HepG2 (cell line): ENCODE measurements around the gene MAP3K7CL. TPM values are rescaled to one million over a fixed set of nuclear protein-coding genes. Genes with fewer than 3 reads are reported as not detected.
A peak's percentile ranks its signal among the peaks of the same experiment; 100 is the strongest.

Source experiments
- ATAC-seq: fragments of 200-7000 bp; cut with Tn5 transposase; 3 replicates; pipeline ENCODE4 v1.9.1; 2020; ENCODE audit warnings: mild to moderate bottlenecking, moderate library complexity
- BruUV-seq: library from RNA; stranded (reverse); fragments of 400-500 nt; replicated peaks from 2 replicates; lab custom pipeline; 2021; lab: Mats Ljungman, UMichigan
- CTCF ChIA-PET: fragments of 300-600 bp; formaldehyde crosslinking; extraction: SDS; loops from one replicate; lab custom pipeline; 2021; ENCODE audit warnings: low total read pairs, inconsistent platforms, low intra/inter-chr PET ratio; lab: Yijun Ruan, JAX
- POLR2A ChIA-PET: fragments of 350-600 bp; sonication (Branson Sonifier 250); formaldehyde crosslinking; loops from one replicate; lab custom pipeline; 2020; ENCODE audit warnings: antibody characterized with exemption, inconsistent platforms; lab: Yijun Ruan, JAX
- DNase-seq: peaks from one replicate; pipeline ENCODE4 v3.0.0-alpha.2; 2015; ENCODE audit warnings: low spot score
- FAIRE-seq: peaks from 3 replicates; lab custom pipeline; 2011; peaks lifted over from hg19 to GRCh38; lab: Jason Lieb, UNC
- H2AFZ ChIP-seq: one replicate; pipeline ENCODE4 v1.6.1; 2011; ENCODE audit warnings: low read length, inconsistent platforms
- H3K27ac ChIP-seq: fragments of 300-600 bp; 3 replicates; pipeline ENCODE4 v1.8.0; 2011; ENCODE audit warnings: mixed run types, mild to moderate bottlenecking, mixed read lengths, low read length, inconsistent platforms; ENCODE audit not compliant: insufficient read depth; ENCODE audit errors: extremely low read length
- H3K27me3 ChIP-seq, 2 experiments: fragments of 200-600 bp in 1 of 2; 2 replicates in 1 of 2; 3 replicates in 1 of 2; pipeline versions ENCODE4 v1.6.0 to v1.8.0; 2011; ENCODE audit warnings: low read length in 2 of 2, mild to moderate bottlenecking in 2 of 2, moderate library complexity in 2 of 2, inconsistent platforms in 1 of 2; ENCODE audit not compliant: insufficient read depth in 2 of 2, control insufficient read depth in 1 of 2
- H3K36me3 ChIP-seq, 2 experiments: fragments of 200-600 bp in 1 of 2; replicated peaks in 1 of 2; 2 replicates in 1 of 2; 3 replicates in 1 of 2; pipeline versions ENCODE4 v1.5.1 to v1.8.0; 2011; ENCODE audit warnings: low read length in 2 of 2, inconsistent platforms in 1 of 2; ENCODE audit not compliant: insufficient read depth in 2 of 2, control insufficient read depth in 1 of 2
- H3K4me1 ChIP-seq: 2 replicates; pipeline ENCODE4 v1.5.1; 2012; ENCODE audit warnings: low read length, inconsistent platforms; ENCODE audit not compliant: insufficient read depth
- H3K4me2 ChIP-seq: 2 replicates; pipeline ENCODE4 v1.6.0; 2011; ENCODE audit warnings: low read depth, low read length, inconsistent platforms
- H3K4me3 ChIP-seq, 3 experiments: fragments of 200-600 bp in 1 of 3; sonication (generic), shearing (Covaris generic) in 1 of 3; replicated peaks in 1 of 3; 2 replicates each; pipeline ENCODE4 v1.5.1; 2011 to 2016; ENCODE audit warnings: low read length in 3 of 3, inconsistent platforms in 2 of 3, low read depth in 2 of 3, mild to moderate bottlenecking in 2 of 3, control low read depth in 1 of 3, mixed read lengths in 1 of 3; ENCODE audit not compliant: insufficient read depth in 1 of 3
- H3K79me2 ChIP-seq: one replicate; pipeline ENCODE4 v1.6.1; 2011; ENCODE audit warnings: low read length, inconsistent platforms; ENCODE audit not compliant: insufficient read depth
- H3K9ac ChIP-seq: 2 replicates; pipeline ENCODE4 v1.6.0; 2011; ENCODE audit warnings: mild to moderate bottlenecking, low read depth, low read length, inconsistent platforms; ENCODE audit not compliant: insufficient read depth
- H3K9me3 ChIP-seq: 2 replicates; pipeline ENCODE4 v1.5.1; 2012; ENCODE audit warnings: mild to moderate bottlenecking, low read length
- H4K20me1 ChIP-seq: 2 replicates; pipeline ENCODE4 v1.6.0; 2011; ENCODE audit warnings: inconsistent platforms, mild to moderate bottlenecking, low read length, moderate library complexity; ENCODE audit not compliant: insufficient read depth
- AGO2 ChIP-seq: fragments of 200-400 bp; formaldehyde crosslinking; optimal IDR thresholded peaks from 2 replicates; pipeline ENCODE3; 2017; ENCODE audit warnings: mild to moderate bottlenecking, low read depth, low read length, moderate library complexity
- ATF7 ChIP-seq, 2 experiments: fragments of 450-650 bp in 1 of 2; sonication (generic) in 1 of 2; formaldehyde crosslinking in 1 of 2; IDR thresholded peaks; 2 replicates each; pipeline versions ENCODE4 v1.4.0 to v1.6.1; 2016 to 2020; ENCODE audit warnings: antibody characterized with exemption in 1 of 2, mild to moderate bottlenecking in 1 of 2, missing genetic modification reagents in 1 of 2
- ATM ChIP-seq: fragments of 450-650 bp; IDR thresholded peaks from 2 replicates; pipeline ENCODE4 v1.7.1; 2017; ENCODE audit warnings: mild to moderate bottlenecking, borderline replicate concordance
- EEA1 ChIP-seq: sonication (generic); formaldehyde crosslinking; IDR thresholded peaks from 2 replicates; pipeline ENCODE4 v1.5.1; 2020; ENCODE audit warnings: mild to moderate bottlenecking, missing genetic modification reagents, borderline replicate concordance
- NFE2L1 ChIP-seq: sonication (generic); formaldehyde crosslinking; IDR thresholded peaks from 2 replicates; pipeline ENCODE4 v1.4.0; 2020; ENCODE audit warnings: missing genetic modification reagents, mild to moderate bottlenecking, borderline replicate concordance
- NONO ChIP-seq, 2 experiments: fragments of 450-650 bp in 1 of 2; sonication (generic) in 1 of 2; formaldehyde crosslinking in 1 of 2; IDR thresholded peaks in 1 of 2; conservative IDR thresholded peaks in 1 of 2; 2 replicates each; pipeline versions ENCODE4 v1.6.1 to v1.8.0; 2017 to 2022; ENCODE audit warnings: mild to moderate bottlenecking in 1 of 2, missing genetic modification reagents in 1 of 2, moderate library complexity in 1 of 2
- RAD21 ChIP-seq: fragments of 450-650 bp; formaldehyde crosslinking; IDR thresholded peaks from 2 replicates; pipeline ENCODE4 v1.5.0; 2020; ENCODE audit warnings: mild to moderate bottlenecking
- U2AF2 ChIP-seq: fragments of 200-400 bp; formaldehyde crosslinking; IDR thresholded peaks from 2 replicates; pipeline ENCODE4 v1.6.1; 2017; ENCODE audit warnings: low read depth, mild to moderate bottlenecking, low read length
- ZNF337 ChIP-seq: sonication (generic); formaldehyde crosslinking; IDR thresholded peaks from 2 replicates; pipeline ENCODE4 v1.5.1; 2020; ENCODE audit warnings: missing genetic modification reagents, low read depth, mild to moderate bottlenecking, borderline replicate concordance
- ZNF558 ChIP-seq: sonication (generic); formaldehyde crosslinking; IDR thresholded peaks from 2 replicates; pipeline ENCODE4 v1.9.0; 2022; ENCODE audit warnings: mild to moderate bottlenecking, missing genetic modification reagents, borderline replicate concordance
- ZNF567 ChIP-seq: sonication (generic); formaldehyde crosslinking; IDR thresholded peaks from 2 replicates; pipeline ENCODE4 v1.8.1; 2023; ENCODE audit warnings: mild to moderate bottlenecking, missing genetic modification reagents, borderline replicate concordance
- ZNF670 ChIP-seq: sonication (generic); formaldehyde crosslinking; IDR thresholded peaks from 2 replicates; pipeline ENCODE4 v1.8.0; 2022; ENCODE audit warnings: mild to moderate bottlenecking, missing genetic modification reagents, borderline replicate concordance
- WGBS: methylation state at CpG from one replicate; pipeline ENCODE4 v1.1.6; 2017; ENCODE audit warnings: low lambda C conversion rate; 5-methylcytosine and 5-hydroxymethylcytosine counted together
- in situ Hi-C: cut with HindIII; loops from 2 replicates; pipeline ENCODE4 v1.10.0; 2017; ENCODE audit warnings: low pct_unique_long_range_greater_than_20kb; ENCODE audit not compliant: extremely low pct_ligation_motif_present
- intact Hi-C: fragments of 100-400 bp; cut with micrococcal nuclease; formaldehyde crosslinking; loops from one replicate; pipeline ENCODE4 v1.10.0; 2022; ENCODE audit not compliant: unreplicated experiment
- polyA plus RNA-seq, 8 experiments: library from polyadenylated mRNA; depleted of rRNA in 3 of 8; stranded (reverse) in 7 of 8; unstranded in 1 of 8; fragments of >200 nt; fragmentation: Illumina TruSeq in 4 of 8; extraction: Trizol in 4 of 8; gene quantifications; 2 replicates each; pipeline versions ENCODE4 v1.2.1 to v1.2.3, GENCODE V29; 2011 to 2016; ENCODE audit warnings: low read depth in 4 of 8, missing spikeins in 1 of 8, mixed read lengths in 1 of 8; ENCODE audit not compliant: insufficient read depth in 1 of 8
- total RNA-seq, 5 experiments: library from RNA; depleted of rRNA; stranded (reverse); fragments of >200 nt; fragmentation: Illumina TruSeq; extraction: Trizol; gene quantifications; 2 replicates each; pipeline ENCODE4 v1.2.3, GENCODE V29; 2016; ENCODE audit warnings: low read depth in 1 of 5
- TF ChIP-seq, protein P1 (sequence below): sonication (generic); formaldehyde crosslinking; IDR thresholded peaks from 2 replicates; pipeline ENCODE4 v1.5.0; 2020; ENCODE audit warnings: mild to moderate bottlenecking, missing genetic modification reagents
- TF ChIP-seq, protein P2 (sequence below): sonication (generic); formaldehyde crosslinking; IDR thresholded peaks from 2 replicates; pipeline ENCODE4 v1.5.0; 2020; ENCODE audit warnings: mild to moderate bottlenecking, missing genetic modification reagents, borderline replicate concordance

MAP3K7CL gene
- total and polyA plus RNA-seq, 2 of the 13 experiments (the other 11 are each of a cell fraction or from before 2014, with no cell fraction given): 0.04 to 0.15 TPM

DNA sequence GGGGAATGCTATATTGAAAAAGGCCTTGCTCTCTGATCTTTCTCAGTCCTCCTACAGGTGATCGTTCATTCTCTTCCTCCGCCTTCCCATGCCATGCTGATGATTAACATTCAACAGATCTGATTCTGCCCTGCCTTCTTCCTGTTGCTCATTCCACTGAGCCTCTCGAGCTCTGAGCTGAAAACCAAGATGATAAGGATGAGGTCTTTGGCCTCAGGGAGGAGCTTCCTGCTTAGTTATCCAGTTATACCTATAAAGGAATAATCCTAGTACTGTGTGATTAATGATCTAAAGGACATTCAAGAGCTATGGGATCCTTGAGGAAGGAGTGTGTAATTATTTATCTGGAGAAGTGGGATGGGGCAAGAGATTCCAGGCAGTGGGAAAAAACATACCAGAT, 25.2 kb upstream of the MAP3K7CL start:
- H2AFZ ChIP-seq: no peak overlapping the region
- no peak for FAIRE-seq
- no peak overlapping the region for H3K4me2 ChIP-seq
- in situ Hi-C loops (no loop called here), intact Hi-C loops (no loop called here)
- CTCF ChIA-PET: no interaction called here
- no peak overlapping the region for H3K4me3 ChIP-seq
- H3K79me2 ChIP-seq: no peaks in the 10 kb centered on the region
- no peaks in the 10 kb centered on the region for H3K36me3 ChIP-seq
- H3K27ac ChIP-seq: no peak overlapping the region
- peak; percentile 44 for ATAC-seq
- no TSS peak for BruUV-seq
- 13% methylated on average over 3 of the region's 3 CpGs for WGBS
- no peaks in the 10 kb centered on the region for H4K20me1 ChIP-seq
- POLR2A ChIA-PET: no interaction called here
- no peaks in the 10 kb centered on the region for H3K9me3 ChIP-seq
- H3K9ac ChIP-seq: no peak overlapping the region
- peak; percentile 8 for DNase-seq
- peaks cover 10% of the 10 kb centered on the region for H3K4me1 ChIP-seq
- no peaks in the 10 kb centered on the region for H3K27me3 ChIP-seq
- TF ChIP-seq ZNF670 (CRISPR knock-in tag) (no peak), RAD21 (CRISPR knock-in tag) (no peak), ZNF558 (CRISPR knock-in tag) (no peak), NONO (IDR thresholded peaks at IDR 0.05) (no peak), NONO (CRISPR knock-in tag; conservative IDR thresholded peaks at IDR 0.05) (no peak), ATF7 (IDR thresholded peaks at IDR 0.05) (no peak), ATF7 (CRISPR knock-in tag; IDR thresholded peaks at IDR 0.05) (no peak), ATM (no peak), ZNF567 (no peak), EEA1 (CRISPR knock-in tag) (no peak), ZNF337 (CRISPR knock-in tag) (no peak), U2AF2 (no peak), NFE2L1 (CRISPR knock-in tag) (no peak), AGO2 (no peak)
- TF ChIP-seq, protein P1, sequence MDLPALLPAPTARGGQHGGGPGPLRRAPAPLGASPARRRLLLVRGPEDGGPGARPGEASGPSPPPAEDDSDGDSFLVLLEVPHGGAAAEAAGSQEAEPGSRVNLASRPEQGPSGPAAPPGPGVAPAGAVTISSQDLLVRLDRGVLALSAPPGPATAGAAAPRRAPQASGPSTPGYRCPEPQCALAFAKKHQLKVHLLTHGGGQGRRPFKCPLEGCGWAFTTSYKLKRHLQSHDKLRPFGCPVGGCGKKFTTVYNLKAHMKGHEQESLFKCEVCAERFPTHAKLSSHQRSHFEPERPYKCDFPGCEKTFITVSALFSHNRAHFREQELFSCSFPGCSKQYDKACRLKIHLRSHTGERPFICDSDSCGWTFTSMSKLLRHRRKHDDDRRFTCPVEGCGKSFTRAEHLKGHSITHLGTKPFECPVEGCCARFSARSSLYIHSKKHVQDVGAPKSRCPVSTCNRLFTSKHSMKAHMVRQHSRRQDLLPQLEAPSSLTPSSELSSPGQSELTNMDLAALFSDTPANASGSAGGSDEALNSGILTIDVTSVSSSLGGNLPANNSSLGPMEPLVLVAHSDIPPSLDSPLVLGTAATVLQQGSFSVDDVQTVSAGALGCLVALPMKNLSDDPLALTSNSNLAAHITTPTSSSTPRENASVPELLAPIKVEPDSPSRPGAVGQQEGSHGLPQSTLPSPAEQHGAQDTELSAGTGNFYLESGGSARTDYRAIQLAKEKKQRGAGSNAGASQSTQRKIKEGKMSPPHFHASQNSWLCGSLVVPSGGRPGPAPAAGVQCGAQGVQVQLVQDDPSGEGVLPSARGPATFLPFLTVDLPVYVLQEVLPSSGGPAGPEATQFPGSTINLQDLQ (CRISPR knock-in tag): no peak
- TF ChIP-seq, protein P2, sequence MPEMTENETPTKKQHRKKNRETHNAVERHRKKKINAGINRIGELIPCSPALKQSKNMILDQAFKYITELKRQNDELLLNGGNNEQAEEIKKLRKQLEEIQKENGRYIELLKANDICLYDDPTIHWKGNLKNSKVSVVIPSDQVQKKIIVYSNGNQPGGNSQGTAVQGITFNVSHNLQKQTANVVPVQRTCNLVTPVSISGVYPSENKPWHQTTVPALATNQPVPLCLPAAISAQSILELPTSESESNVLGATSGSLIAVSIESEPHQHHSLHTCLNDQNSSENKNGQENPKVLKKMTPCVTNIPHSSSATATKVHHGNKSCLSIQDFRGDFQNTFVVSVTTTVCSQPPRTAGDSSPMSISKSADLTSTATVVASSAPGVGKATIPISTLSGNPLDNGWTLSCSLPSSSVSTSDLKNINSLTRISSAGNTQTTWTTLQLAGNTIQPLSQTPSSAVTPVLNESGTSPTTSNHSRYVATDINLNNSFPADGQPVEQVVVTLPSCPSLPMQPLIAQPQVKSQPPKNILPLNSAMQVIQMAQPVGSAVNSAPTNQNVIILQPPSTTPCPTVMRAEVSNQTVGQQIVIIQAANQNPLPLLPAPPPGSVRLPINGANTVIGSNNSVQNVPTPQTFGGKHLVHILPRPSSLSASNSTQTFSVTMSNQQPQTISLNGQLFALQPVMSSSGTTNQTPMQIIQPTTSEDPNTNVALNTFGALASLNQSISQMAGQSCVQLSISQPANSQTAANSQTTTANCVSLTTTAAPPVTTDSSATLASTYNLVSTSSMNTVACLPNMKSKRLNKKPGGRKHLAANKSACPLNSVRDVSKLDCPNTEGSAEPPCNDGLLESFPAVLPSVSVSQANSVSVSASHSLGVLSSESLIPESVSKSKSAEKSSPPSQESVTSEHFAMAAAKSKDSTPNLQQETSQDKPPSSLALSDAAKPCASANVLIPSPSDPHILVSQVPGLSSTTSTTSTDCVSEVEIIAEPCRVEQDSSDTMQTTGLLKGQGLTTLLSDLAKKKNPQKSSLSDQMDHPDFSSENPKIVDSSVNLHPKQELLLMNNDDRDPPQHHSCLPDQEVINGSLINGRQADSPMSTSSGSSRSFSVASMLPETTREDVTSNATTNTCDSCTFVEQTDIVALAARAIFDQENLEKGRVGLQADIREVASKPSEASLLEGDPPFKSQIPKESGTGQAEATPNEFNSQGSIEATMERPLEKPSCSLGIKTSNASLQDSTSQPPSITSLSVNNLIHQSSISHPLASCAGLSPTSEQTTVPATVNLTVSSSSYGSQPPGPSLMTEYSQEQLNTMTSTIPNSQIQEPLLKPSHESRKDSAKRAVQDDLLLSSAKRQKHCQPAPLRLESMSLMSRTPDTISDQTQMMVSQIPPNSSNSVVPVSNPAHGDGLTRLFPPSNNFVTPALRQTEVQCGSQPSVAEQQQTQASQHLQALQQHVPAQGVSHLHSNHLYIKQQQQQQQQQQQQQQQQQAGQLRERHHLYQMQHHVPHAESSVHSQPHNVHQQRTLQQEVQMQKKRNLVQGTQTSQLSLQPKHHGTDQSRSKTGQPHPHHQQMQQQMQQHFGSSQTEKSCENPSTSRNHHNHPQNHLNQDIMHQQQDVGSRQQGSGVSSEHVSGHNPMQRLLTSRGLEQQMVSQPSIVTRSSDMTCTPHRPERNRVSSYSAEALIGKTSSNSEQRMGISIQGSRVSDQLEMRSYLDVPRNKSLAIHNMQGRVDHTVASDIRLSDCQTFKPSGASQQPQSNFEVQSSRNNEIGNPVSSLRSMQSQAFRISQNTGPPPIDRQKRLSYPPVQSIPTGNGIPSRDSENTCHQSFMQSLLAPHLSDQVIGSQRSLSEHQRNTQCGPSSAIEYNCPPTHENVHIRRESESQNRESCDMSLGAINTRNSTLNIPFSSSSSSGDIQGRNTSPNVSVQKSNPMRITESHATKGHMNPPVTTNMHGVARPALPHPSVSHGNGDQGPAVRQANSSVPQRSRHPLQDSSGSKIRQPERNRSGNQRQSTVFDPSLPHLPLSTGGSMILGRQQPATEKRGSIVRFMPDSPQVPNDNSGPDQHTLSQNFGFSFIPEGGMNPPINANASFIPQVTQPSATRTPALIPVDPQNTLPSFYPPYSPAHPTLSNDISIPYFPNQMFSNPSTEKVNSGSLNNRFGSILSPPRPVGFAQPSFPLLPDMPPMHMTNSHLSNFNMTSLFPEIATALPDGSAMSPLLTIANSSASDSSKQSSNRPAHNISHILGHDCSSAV: no peak
